Panc1 (cell line): ENCODE measurements around the gene CUL9. TPM values are rescaled to one million over a fixed set of nuclear protein-coding genes. Genes with fewer than 3 reads are reported as not detected.

Experiments used
- ATAC-seq: fragments of 200-7000 bp; cut with Tn5 transposase; 2 replicates; pipeline ENCODE4 v1.9.1; 2020; ENCODE audit warnings: mild to moderate bottlenecking, moderate library complexity
- BruUV-seq: library from RNA; stranded (reverse); fragments of 400-500 nt; replicated peaks from 2 replicates; lab custom pipeline; 2021; lab: Mats Ljungman, UMichigan
- CTCF ChIA-PET: fragments of 300-600 bp; sonication (Branson Sonifier 250); formaldehyde crosslinking; loops from one replicate; lab custom pipeline; 2022; ENCODE audit warnings: antibody characterized with exemption; lab: Charles Lee
- POLR2A ChIA-PET: fragments of 300-600 bp; sonication (Branson Sonifier 250); formaldehyde crosslinking; loops from one replicate; lab custom pipeline; 2022; ENCODE audit warnings: antibody characterized with exemption; lab: Charles Lee
- DNase-seq: peaks from one replicate; pipeline ENCODE4 v3.0.0-alpha.2; 2010; ENCODE audit warnings: low read depth, low spot score
- H3K27ac ChIP-seq: 2 replicates; pipeline ENCODE4 v1.5.1; 2011; ENCODE audit warnings: mild to moderate bottlenecking, low read length, inconsistent platforms
- H3K27me3 ChIP-seq: fragments of 200-500 bp; sonication (Bioruptor generic); 2 replicates; pipeline ENCODE4 v1.6.0; 2014; ENCODE audit warnings: low read length, inconsistent platforms; ENCODE audit not compliant: control insufficient read depth, insufficient read depth
- H3K36me3 ChIP-seq: fragments of 200-500 bp; sonication (Bioruptor generic); 2 replicates; pipeline ENCODE4 v1.5.1; 2014; ENCODE audit warnings: inconsistent platforms, mild to moderate bottlenecking, low read length, moderate library complexity; ENCODE audit not compliant: control insufficient read depth, insufficient read depth
- H3K4me1 ChIP-seq: 2 replicates; pipeline ENCODE4 v1.5.1; 2011; ENCODE audit warnings: inconsistent platforms, mild to moderate bottlenecking, low read length, moderate library complexity; ENCODE audit not compliant: control insufficient read depth, insufficient read depth
- H3K4me3 ChIP-seq, 2 experiments: 2 replicates each; pipeline ENCODE4 v1.5.1; 2011 to 2012; ENCODE audit warnings: low read depth in 2 of 2, low read length in 2 of 2, mild to moderate bottlenecking in 2 of 2, inconsistent platforms in 1 of 2, moderate library complexity in 1 of 2
- H3K9me3 ChIP-seq: fragments of 200-500 bp; sonication (Bioruptor generic); 2 replicates; pipeline ENCODE4 v1.5.1; 2014; ENCODE audit warnings: low read depth, mild to moderate bottlenecking, inconsistent platforms, low read length, moderate library complexity; ENCODE audit not compliant: control insufficient read depth, insufficient read depth
- POLR2AphosphoS5 ChIP-seq: IDR thresholded peaks from 2 replicates; pipeline ENCODE4 v1.6.1; 2012; ENCODE audit warnings: mild to moderate bottlenecking, low read depth, low read length, moderate library complexity
- SIN3A ChIP-seq: IDR thresholded peaks from 2 replicates; pipeline ENCODE4 v1.6.1; 2012; ENCODE audit warnings: low read depth, mild to moderate bottlenecking, low read length, moderate library complexity, borderline replicate concordance; ENCODE audit not compliant: insufficient read depth
- TCF7L2 ChIP-seq: IDR thresholded peaks from 2 replicates; pipeline ENCODE4 v1.6.1; 2011; ENCODE audit warnings: mild to moderate bottlenecking, low read depth, low read length, inconsistent platforms
- in situ Hi-C: cut with HindIII; loops from 2 replicates; pipeline ENCODE4 v1.10.0; 2016; ENCODE audit warnings: low sequenced_read_pairs, low pct_unique_long_range_greater_than_20kb
- intact Hi-C: fragments of 100-400 bp; cut with micrococcal nuclease; formaldehyde crosslinking; loops from one replicate; pipeline ENCODE4 v1.10.0; 2022; ENCODE audit not compliant: unreplicated experiment
- total RNA-seq: library from RNA; stranded (reverse); gene quantifications from one replicate; pipeline ENCODE4 v1.2.1, GENCODE V29; 2021; ENCODE audit not compliant: unreplicated experiment
- TF ChIP-seq, protein P1 (sequence below), 2 experiments: IDR thresholded peaks; 2 replicates each; pipeline ENCODE4 v1.6.1; 2011 to 2012; ENCODE audit warnings: low read depth in 2 of 2, control low read depth in 1 of 2, low read length in 1 of 2, mild to moderate bottlenecking in 1 of 2, moderate library complexity in 1 of 2; ENCODE audit not compliant: insufficient read depth in 1 of 2
- TF ChIP-seq, protein P2 (sequence below): fragments of 450-650 bp; IDR thresholded peaks from 2 replicates; pipeline ENCODE4 v1.5.1; 2017; ENCODE audit warnings: mild to moderate bottlenecking

CUL9 gene
- total RNA-seq, 1 experiment from 2014 or later, result 54.3 TPM

DNA sequence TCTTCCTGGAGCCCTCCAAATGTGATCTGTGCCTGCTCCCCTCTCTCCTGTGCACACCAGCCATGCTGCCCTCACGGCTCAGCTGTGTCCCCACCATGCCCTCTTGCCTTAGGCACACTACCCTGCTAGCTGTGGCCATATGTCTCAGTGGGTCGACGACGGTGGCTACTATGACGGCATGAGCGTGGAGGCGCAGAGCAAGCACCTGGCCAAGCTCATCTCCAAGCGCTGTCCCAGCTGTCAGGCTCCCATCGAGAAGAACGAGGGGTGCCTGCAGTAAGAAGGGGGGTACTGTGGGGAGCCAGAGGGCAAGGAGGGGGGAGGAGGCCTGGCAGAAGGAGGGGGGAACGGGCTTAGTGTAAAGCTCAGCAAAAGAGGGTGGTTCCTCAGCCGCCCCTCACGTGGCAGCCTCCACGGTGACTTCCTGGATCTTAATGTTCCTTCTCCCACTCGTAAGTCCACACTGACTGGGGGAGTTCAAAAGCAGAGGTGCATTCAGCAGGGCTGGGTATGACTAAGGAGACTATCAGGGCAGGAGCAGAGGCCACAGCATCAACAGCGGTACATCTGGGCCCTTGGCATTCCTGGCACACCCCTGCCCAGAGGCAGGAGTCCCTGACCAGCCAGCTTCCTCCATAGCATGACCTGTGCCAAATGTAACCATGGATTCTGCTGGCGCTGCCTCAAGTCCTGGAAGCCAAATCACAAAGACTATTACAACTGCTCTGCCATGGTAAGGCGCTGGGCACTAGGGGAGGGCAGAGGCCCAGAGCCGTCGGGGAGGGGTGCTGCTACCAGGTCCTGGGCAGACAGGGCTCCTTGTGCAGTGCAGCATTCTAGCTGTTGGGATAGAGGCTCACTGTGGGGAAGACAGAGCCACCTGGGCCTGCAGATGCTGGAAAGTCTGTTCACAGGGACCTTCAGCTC lies 39.3 kb downstream of the CUL9 start:
- Histone ChIP-seq H3K36me3 (no peaks in the 10 kb centered on the region; the same call in 1 of the 2 replicates), H3K27ac (no peak overlapping the region), H3K9me3 (no peaks in the 10 kb centered on the region), H3K4me3 (no peak overlapping the region), H3K27me3 (no peaks in the 10 kb centered on the region), H3K4me1 (peaks cover 5% of the 10 kb centered on the region; the same call in 1 of the 2 replicates)
- POLR2A ChIA-PET, result interaction anchor here (0.5 to 1.0 kb wide), 2 partner anchors 33 to 46 kb away, joined by 3 to 5 read pairs; no protein-coding TSS in a partner anchor
- in situ Hi-C loops (no loop called here), intact Hi-C loops (no loop called here)
- CTCF ChIA-PET, result no interaction called here
- BruUV-seq, result no TSS peak
- TF ChIP-seq, protein P1, sequence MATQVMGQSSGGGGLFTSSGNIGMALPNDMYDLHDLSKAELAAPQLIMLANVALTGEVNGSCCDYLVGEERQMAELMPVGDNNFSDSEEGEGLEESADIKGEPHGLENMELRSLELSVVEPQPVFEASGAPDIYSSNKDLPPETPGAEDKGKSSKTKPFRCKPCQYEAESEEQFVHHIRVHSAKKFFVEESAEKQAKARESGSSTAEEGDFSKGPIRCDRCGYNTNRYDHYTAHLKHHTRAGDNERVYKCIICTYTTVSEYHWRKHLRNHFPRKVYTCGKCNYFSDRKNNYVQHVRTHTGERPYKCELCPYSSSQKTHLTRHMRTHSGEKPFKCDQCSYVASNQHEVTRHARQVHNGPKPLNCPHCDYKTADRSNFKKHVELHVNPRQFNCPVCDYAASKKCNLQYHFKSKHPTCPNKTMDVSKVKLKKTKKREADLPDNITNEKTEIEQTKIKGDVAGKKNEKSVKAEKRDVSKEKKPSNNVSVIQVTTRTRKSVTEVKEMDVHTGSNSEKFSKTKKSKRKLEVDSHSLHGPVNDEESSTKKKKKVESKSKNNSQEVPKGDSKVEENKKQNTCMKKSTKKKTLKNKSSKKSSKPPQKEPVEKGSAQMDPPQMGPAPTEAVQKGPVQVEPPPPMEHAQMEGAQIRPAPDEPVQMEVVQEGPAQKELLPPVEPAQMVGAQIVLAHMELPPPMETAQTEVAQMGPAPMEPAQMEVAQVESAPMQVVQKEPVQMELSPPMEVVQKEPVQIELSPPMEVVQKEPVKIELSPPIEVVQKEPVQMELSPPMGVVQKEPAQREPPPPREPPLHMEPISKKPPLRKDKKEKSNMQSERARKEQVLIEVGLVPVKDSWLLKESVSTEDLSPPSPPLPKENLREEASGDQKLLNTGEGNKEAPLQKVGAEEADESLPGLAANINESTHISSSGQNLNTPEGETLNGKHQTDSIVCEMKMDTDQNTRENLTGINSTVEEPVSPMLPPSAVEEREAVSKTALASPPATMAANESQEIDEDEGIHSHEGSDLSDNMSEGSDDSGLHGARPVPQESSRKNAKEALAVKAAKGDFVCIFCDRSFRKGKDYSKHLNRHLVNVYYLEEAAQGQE (IDR thresholded peaks at IDR 0.05; ENCODE audit: insufficient read depth in 1 of 2, low read depth in 2 of 2, low read length in 1 of 2), result no peak
- TF ChIP-seq POLR2AphosphoS5 (no peak; the same call in 1 of the 2 replicates), TCF7L2 (no peak), SIN3A (no peak)
- TF ChIP-seq, protein P2, sequence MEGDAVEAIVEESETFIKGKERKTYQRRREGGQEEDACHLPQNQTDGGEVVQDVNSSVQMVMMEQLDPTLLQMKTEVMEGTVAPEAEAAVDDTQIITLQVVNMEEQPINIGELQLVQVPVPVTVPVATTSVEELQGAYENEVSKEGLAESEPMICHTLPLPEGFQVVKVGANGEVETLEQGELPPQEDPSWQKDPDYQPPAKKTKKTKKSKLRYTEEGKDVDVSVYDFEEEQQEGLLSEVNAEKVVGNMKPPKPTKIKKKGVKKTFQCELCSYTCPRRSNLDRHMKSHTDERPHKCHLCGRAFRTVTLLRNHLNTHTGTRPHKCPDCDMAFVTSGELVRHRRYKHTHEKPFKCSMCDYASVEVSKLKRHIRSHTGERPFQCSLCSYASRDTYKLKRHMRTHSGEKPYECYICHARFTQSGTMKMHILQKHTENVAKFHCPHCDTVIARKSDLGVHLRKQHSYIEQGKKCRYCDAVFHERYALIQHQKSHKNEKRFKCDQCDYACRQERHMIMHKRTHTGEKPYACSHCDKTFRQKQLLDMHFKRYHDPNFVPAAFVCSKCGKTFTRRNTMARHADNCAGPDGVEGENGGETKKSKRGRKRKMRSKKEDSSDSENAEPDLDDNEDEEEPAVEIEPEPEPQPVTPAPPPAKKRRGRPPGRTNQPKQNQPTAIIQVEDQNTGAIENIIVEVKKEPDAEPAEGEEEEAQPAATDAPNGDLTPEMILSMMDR, result no peak
- 0 out of 2 replicates have a peak, but pooled peaks have one; percentile 11 for ATAC-seq
- DNase-seq, result no peak

DNA sequence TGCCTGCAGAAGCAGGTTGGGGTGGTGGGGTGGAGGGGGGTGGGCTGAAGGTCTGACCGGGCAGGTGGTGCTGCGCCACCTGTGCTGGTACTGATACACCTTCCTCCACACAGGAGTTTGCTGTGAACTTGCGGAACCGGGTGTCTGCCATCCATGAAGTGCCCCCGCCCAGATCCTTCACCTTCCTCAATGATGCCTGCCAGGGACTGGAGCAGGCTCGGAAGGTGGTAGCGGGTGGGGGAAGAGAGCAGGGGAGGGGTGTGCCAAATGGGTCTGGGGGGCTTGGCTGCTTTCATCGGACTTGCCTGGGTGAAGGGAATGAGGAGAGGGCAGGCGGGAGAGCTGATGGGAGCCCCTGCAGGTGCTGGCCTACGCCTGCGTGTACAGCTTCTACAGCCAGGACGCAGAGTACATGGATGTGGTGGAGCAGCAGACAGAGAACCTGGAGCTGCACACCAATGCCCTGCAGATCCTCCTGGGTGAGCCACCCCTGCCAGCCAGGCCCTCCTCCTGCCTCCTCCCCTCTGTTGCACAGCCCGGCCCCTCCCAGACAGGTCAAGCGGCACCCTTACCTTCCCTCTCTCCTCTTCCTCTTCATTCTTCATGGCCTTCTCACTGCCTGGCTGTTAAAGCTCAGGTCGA lies 40.5 kb downstream of the CUL9 start:
- in situ Hi-C loops (no loop called here), intact Hi-C loops (no loop called here)
- BruUV-seq, result no TSS peak
- H3K27ac ChIP-seq, result no peak overlapping the region
- CTCF ChIA-PET, result no interaction called here
- DNase-seq (no peak), ATAC-seq (peak; percentile 42)
- no peaks in the 10 kb centered on the region for H3K27me3 ChIP-seq
- POLR2A ChIA-PET, result interaction anchor here (0.6 kb wide), 1 partner anchor 235 kb away, joined by 7 read pairs; no protein-coding TSS in a partner anchor
- H3K9me3 ChIP-seq, result no peaks in the 10 kb centered on the region
- H3K4me3 ChIP-seq, result no peak overlapping the region
- TF ChIP-seq, protein P1 (IDR thresholded peaks at IDR 0.05; ENCODE audit: insufficient read depth in 1 of 2, low read depth in 2 of 2, low read length in 1 of 2), result no peak
- TF ChIP-seq POLR2AphosphoS5, result no peak; the same call in 1 of the 2 replicates
- TF ChIP-seq, protein P2, result no peak
- no peak for TF ChIP-seq TCF7L2
- TF ChIP-seq SIN3A, result no peak
- H3K36me3 ChIP-seq, result no peaks in the 10 kb centered on the region; the same call in 1 of the 2 replicates
- peaks cover 5% of the 10 kb centered on the region; the same call in 1 of the 2 replicates for H3K4me1 ChIP-seq
